H1 (cell line): ENCODE data around the gene IGLL5. TPM values are rescaled to one million over a fixed set of nuclear protein-coding genes. Genes with fewer than 3 reads are reported as not detected.
"Not testable (repeated sequence)": the region's sequence is repeated elsewhere in the genome, so short reads cannot be mapped to it uniquely, and the experiment has no call there.

Experiments
- CTCF ChIA-PET: fragments of 300-600 bp; sonication (Branson Sonifier 250); formaldehyde crosslinking; loops from one replicate; lab custom pipeline; 2021; ENCODE audit not compliant: partially characterized antibody; lab: Charles Lee
- POLR2A ChIA-PET: fragments of 300-600 bp; sonication (Branson Sonifier 250); formaldehyde crosslinking; loops from one replicate; lab custom pipeline; 2021; ENCODE audit warnings: inconsistent platforms; ENCODE audit not compliant: partially characterized antibody; lab: Charles Lee
- DNase-seq, 2 experiments: peaks; one replicate each; pipeline versions ENCODE4 v3.0.0 to v3.0.0-alpha.2; 2010 to 2022; ENCODE audit warnings: low spot score in 2 of 2, low read depth in 1 of 2, mixed read lengths in 1 of 2
- FAIRE-seq: peaks from 2 replicates; lab custom pipeline; 2011; peaks lifted over from hg19 to GRCh38; lab: Jason Lieb, UNC
- H2AFZ ChIP-seq: 2 replicates; pipeline ENCODE4 v1.8.1; 2012; ENCODE audit warnings: low read length, inconsistent platforms
- H2AK5ac ChIP-seq: 2 replicates; pipeline ENCODE4 v1.6.1; 2013; ENCODE audit warnings: low read depth, low read length
- H2BK120ac ChIP-seq: replicated peaks from 2 replicates; pipeline ENCODE3; 2013; ENCODE audit warnings: low read depth, low read length, inconsistent platforms
- H2BK12ac ChIP-seq: 2 replicates; pipeline ENCODE4 v1.6.1; 2013; ENCODE audit warnings: low read depth, low read length
- H2BK15ac ChIP-seq: 2 replicates; pipeline ENCODE4 v1.6.1; 2013; ENCODE audit warnings: low read length
- H2BK20ac ChIP-seq: 2 replicates; pipeline ENCODE4 v1.6.1; 2013; ENCODE audit warnings: low read length
- H2BK5ac ChIP-seq: 2 replicates; pipeline ENCODE4 v1.6.1; 2013; ENCODE audit warnings: low read depth, low read length
- H3K14ac ChIP-seq: 2 replicates; pipeline ENCODE4 v1.6.1; 2013; ENCODE audit warnings: inconsistent platforms; ENCODE audit not compliant: insufficient read length
- H3K18ac ChIP-seq: 2 replicates; pipeline ENCODE4 v1.6.1; 2013; ENCODE audit warnings: low read length; ENCODE audit errors: extremely low read depth
- H3K23ac ChIP-seq: 2 replicates; pipeline ENCODE4 v1.6.1; 2013; ENCODE audit warnings: inconsistent platforms; ENCODE audit not compliant: insufficient read length
- H3K23me2 ChIP-seq: 2 replicates; pipeline ENCODE4 v1.6.1; 2013; ENCODE audit warnings: low read depth, low read length
- H3K27ac ChIP-seq: 2 replicates; pipeline ENCODE4 v1.6.1; 2011; ENCODE audit warnings: low read depth, low read length, inconsistent platforms
- H3K27me3 ChIP-seq, 4 experiments: replicated peaks in 1 of 4; 1 replicate in 1 of 4; 2 replicates in 3 of 4; pipeline versions ENCODE4 v1.6.1 to v1.8.1; 2011 to 2013; ENCODE audit warnings: low read length in 3 of 4, mild to moderate bottlenecking in 3 of 4, inconsistent platforms in 2 of 4, mixed read lengths in 2 of 4, moderate library complexity in 1 of 4; ENCODE audit not compliant: control insufficient read depth in 3 of 4, insufficient read depth in 3 of 4; ENCODE audit errors: extremely low read depth in 1 of 4
- H3K36me3 ChIP-seq, 4 experiments: 2 replicates each; pipeline versions ENCODE4 v1.6.1 to v1.8.1; 2011 to 2013; ENCODE audit warnings: mild to moderate bottlenecking in 4 of 4, low read length in 3 of 4, moderate library complexity in 2 of 4, control low read depth in 1 of 4, inconsistent platforms in 1 of 4; ENCODE audit not compliant: insufficient read depth in 4 of 4, control insufficient read depth in 2 of 4
- H3K4ac ChIP-seq: replicated peaks from 2 replicates; pipeline ENCODE3; 2013; ENCODE audit warnings: low read length, low read depth, mixed read lengths, inconsistent platforms; ENCODE audit not compliant: insufficient read length
- H3K4me1 ChIP-seq, 4 experiments: replicated peaks in 1 of 4; 1 replicate in 1 of 4; 2 replicates in 3 of 4; pipeline versions ENCODE4 v1.6.1 to v1.8.1; 2011 to 2013; ENCODE audit warnings: low read length in 3 of 4, inconsistent platforms in 2 of 4, mixed read lengths in 1 of 4; ENCODE audit not compliant: insufficient read depth in 4 of 4, control insufficient read depth in 3 of 4
- H3K4me2 ChIP-seq, 2 experiments: 2 replicates each; pipeline versions ENCODE4 v1.6.1 to v1.8.1; 2011 to 2013; ENCODE audit warnings: low read depth in 2 of 2, low read length in 2 of 2, control low read depth in 1 of 2, inconsistent platforms in 1 of 2, mild to moderate bottlenecking in 1 of 2; ENCODE audit not compliant: insufficient read depth in 1 of 2
- H3K4me3 ChIP-seq, 4 experiments: fragments of 200-600, 300-600 bp in 1 of 4; sonication (generic), shearing (Covaris generic), sonication (Bioruptor Twin) in 1 of 4; 2 replicates each; pipeline versions ENCODE4 v1.5.1 to v1.8.1; 2011 to 2016; ENCODE audit warnings: low read length in 4 of 4, low read depth in 3 of 4, control low read depth in 2 of 4, inconsistent platforms in 2 of 4, mild to moderate bottlenecking in 2 of 4, mixed read lengths in 1 of 4, moderate library complexity in 1 of 4; ENCODE audit not compliant: insufficient read depth in 2 of 4; ENCODE audit errors: extremely low read depth in 1 of 4
- H3K56ac ChIP-seq: replicated peaks from 2 replicates; pipeline ENCODE3; 2013; ENCODE audit warnings: low read depth, mild to moderate bottlenecking, mixed read lengths, low read length, inconsistent platforms; ENCODE audit not compliant: insufficient read length
- H3K79me1 ChIP-seq: 2 replicates; pipeline ENCODE4 v1.6.1; 2013; ENCODE audit warnings: low read depth, low read length, control low read depth
- H3K79me2 ChIP-seq, 2 experiments: 2 replicates each; pipeline versions ENCODE4 v1.6.1 to v1.8.1; 2012 to 2013; ENCODE audit warnings: low read length in 2 of 2, mild to moderate bottlenecking in 2 of 2, inconsistent platforms in 1 of 2; ENCODE audit not compliant: insufficient read depth in 2 of 2, control insufficient read depth in 1 of 2
- H3K9ac ChIP-seq, 4 experiments: replicated peaks in 1 of 4; 1 replicate in 1 of 4; 2 replicates in 3 of 4; pipeline versions ENCODE4 v1.6.1 to v1.8.1; 2011 to 2013; ENCODE audit warnings: low read depth in 3 of 4, low read length in 3 of 4, control low read depth in 2 of 4, mild to moderate bottlenecking in 2 of 4, moderate library complexity in 2 of 4, inconsistent platforms in 1 of 4; ENCODE audit errors: extremely low read depth in 1 of 4
- H3K9me3 ChIP-seq, 2 experiments: 2 replicates each; pipeline versions ENCODE4 v1.6.1 to v1.8.1; 2012 to 2013; ENCODE audit warnings: mild to moderate bottlenecking in 2 of 2, moderate library complexity in 2 of 2, control low read depth in 1 of 2, inconsistent platforms in 1 of 2, low read depth in 1 of 2, low read length in 1 of 2, mixed read lengths in 1 of 2; ENCODE audit not compliant: insufficient read depth in 2 of 2
- H4K20me1 ChIP-seq, 2 experiments: replicated peaks in 1 of 2; 2 replicates each; pipeline versions ENCODE3 to v1.8.1; 2011 to 2013; ENCODE audit warnings: inconsistent platforms in 2 of 2, low read length in 2 of 2, mild to moderate bottlenecking in 1 of 2; ENCODE audit not compliant: insufficient read depth in 2 of 2, control insufficient read depth in 1 of 2
- H4K5ac ChIP-seq: 2 replicates; pipeline ENCODE4 v1.6.1; 2013; ENCODE audit warnings: low read length, low read depth, mixed read lengths, inconsistent platforms; ENCODE audit not compliant: insufficient read length
- H4K8ac ChIP-seq: 2 replicates; pipeline ENCODE4 v1.8.0; 2013; ENCODE audit warnings: mild to moderate bottlenecking, moderate library complexity, low read length, inconsistent platforms; ENCODE audit not compliant: insufficient read depth; ENCODE audit errors: extremely low read depth
- H4K91ac ChIP-seq: replicated peaks from 2 replicates; pipeline ENCODE3; 2013; ENCODE audit warnings: low read length, mixed read lengths, inconsistent platforms; ENCODE audit not compliant: insufficient read length
- WGBS, 2 experiments: shearing (Covaris generic) in 1 of 2; methylation state at CpG; one replicate each; pipeline versions ENCODE4 v1.1.6 to v1.1.7; 2013 to 2015; ENCODE audit warnings: low lambda C conversion rate in 2 of 2, mixed read lengths in 2 of 2, inconsistent platforms in 1 of 2, low coverage in 1 of 2, missing lambda C conversion rate in 1 of 2; ENCODE audit not compliant: insufficient replicate concordance in 2 of 2, insufficient coverage in 1 of 2, insufficient read length in 1 of 2; ENCODE audit errors: extremely low coverage in 1 of 2, missing lambda C conversion rate in 1 of 2; 5-methylcytosine and 5-hydroxymethylcytosine counted together
- polyA plus RNA-seq, 7 experiments: library from polyadenylated mRNA; depleted of rRNA in 3 of 7; stranded (reverse) in 5 of 7; unstranded in 2 of 7; fragments of >200 nt in 5 of 7; fragments of 200-250 nt in 2 of 7; gene quantifications; 1 replicate in 5 of 7; 2 replicates in 1 of 7; 4 replicates in 1 of 7; pipeline versions ENCODE4 v1.2.1 to v1.2.3, GENCODE V29; 2011 to 2013; ENCODE audit warnings: missing spikeins in 2 of 7, mixed read lengths in 2 of 7
- total RNA-seq: library from RNA; stranded (reverse); fragmentation: NEBNext Ultra II Directional; extraction: Animal tissue kit (Norgen Biotek cat#: 25700); gene quantifications from 2 replicates; pipeline ENCODE4 v1.2.1, GENCODE V29; 2021

IGLL5 gene
- total and polyA plus RNA-seq, 2 of the 8 experiments (the other 6 are each of a cell fraction or from before 2014, with no cell fraction given): not detected

DNA sequence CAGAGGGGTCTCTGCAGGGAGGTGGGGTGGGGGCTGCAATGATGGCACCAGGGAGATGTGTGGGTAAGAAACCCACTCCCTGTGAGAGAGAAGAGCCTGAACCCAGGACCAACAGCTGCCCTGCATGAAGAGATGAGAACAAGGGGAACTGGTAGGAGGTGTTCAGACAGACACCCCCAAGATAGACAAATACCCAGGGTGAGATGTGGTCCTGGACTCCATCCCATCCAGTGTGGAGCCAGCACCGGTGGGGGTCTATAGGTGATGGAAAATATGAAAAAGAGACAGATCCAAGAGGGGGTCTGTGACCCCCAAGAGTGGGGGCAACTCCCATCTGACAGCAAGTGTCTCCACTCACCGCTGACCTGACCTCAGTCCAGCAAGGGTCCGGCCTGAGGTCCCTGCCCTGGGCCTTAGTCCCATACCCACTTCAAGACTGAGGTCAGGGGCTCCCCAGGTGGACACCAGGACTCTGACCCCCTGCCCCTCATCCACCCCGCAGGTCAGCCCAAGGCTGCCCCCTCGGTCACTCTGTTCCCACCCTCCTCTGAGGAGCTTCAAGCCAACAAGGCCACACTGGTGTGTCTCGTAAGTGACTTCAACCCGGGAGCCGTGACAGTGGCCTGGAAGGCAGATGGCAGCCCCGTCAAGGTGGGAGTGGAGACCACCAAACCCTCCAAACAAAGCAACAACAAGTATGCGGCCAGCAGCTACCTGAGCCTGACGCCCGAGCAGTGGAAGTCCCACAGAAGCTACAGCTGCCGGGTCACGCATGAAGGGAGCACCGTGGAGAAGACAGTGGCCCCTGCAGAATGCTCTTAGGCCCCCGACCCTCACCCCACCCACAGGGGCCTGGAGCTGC is 34.7 kb downstream of the IGLL5 start:
- H3K4me2 ChIP-seq, H3K79me1 ChIP-seq, H3K23me2 ChIP-seq, H3K23ac ChIP-seq, H2AFZ ChIP-seq, H2BK5ac ChIP-seq, H3K27ac ChIP-seq, H4K8ac ChIP-seq, H3K14ac ChIP-seq, POLR2A ChIA-PET, H2BK120ac ChIP-seq, H4K20me1 ChIP-seq, FAIRE-seq, H2AK5ac ChIP-seq, H3K18ac ChIP-seq, H3K4ac ChIP-seq, H3K79me2 ChIP-seq, H4K5ac ChIP-seq, H2BK20ac ChIP-seq, H3K36me3 ChIP-seq, H3K9ac ChIP-seq, H2BK15ac ChIP-seq, H3K4me3 ChIP-seq, DNase-seq, H4K91ac ChIP-seq, CTCF ChIA-PET, H3K56ac ChIP-seq, H2BK12ac ChIP-seq, H3K4me1 ChIP-seq: not testable (repeated sequence)
- WGBS, 2 experiments: 89% methylated on average over 14 of the region's 16 CpGs; no CpG with 5 or more reads in 1 of the 2 experiments
- Histone ChIP-seq H3K9me3 (peaks cover 32 to 85% of the 10 kb centered on the region in 2 experiments), H3K27me3 (peaks cover 2 to 14% (median 11%) of the 10 kb centered on the region in 4 experiments)
